Measurements from ENCODE around the gene ZNF680. TPM values are rescaled to one million over a fixed set of nuclear protein-coding genes. Genes with fewer than 3 reads are reported as not detected.

Gene ZNF680
- total and polyA plus RNA-seq, 2 of the 4 experiments (the other 2 are of a cell fraction), result 1.5 to 3.9 TPM

DNA sequence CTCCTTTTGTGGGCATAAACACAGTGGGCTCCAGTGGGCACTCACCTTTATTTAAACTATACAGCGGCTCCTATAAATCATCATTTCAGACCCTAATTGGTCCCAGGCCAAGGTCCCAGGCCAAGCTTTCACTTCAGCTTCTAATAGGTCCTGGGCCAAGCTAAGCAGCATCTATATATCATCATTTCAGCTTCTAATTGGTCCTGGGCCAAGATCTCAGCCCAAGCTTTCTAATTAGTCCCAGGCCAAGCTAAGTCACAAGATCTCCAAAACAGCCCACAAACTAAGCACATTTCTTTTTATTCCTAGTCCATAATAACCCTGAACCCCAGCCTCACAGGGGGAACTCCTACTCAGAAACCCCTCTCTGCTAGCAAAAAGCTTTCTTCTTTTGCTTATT, 47.1 kb downstream of the ZNF680 start:
- ChIA-PET CTCF (no interaction called here), POLR2A (ENCODE audit: unreplicated experiment) (no interaction called here)
- Histone ChIP-seq H3K18ac (ENCODE audit: low read depth, low read length) (no peak overlapping the region), H3K27me3 (ENCODE audit: control insufficient read depth, insufficient read depth, low read length) (no peaks in the 10 kb centered on the region), H3K9me1 (ENCODE audit: insufficient read depth, low read length) (no peaks in the 10 kb centered on the region), H3K14ac (replicated peaks; ENCODE audit: low read depth, low read length) (no peak overlapping the region), H3K4me2 (ENCODE audit: low read depth, low read length) (no peak overlapping the region), H3K56ac (ENCODE audit: extremely low read depth, insufficient read depth, low read length) (no peak overlapping the region), H4K91ac (ENCODE audit: insufficient read depth, low read depth, low read length) (no peak overlapping the region), H4K20me1 (ENCODE audit: insufficient read depth, low read length) (no peaks in the 10 kb centered on the region), H3K9ac (ENCODE audit: low read depth, low read length) (no peak overlapping the region), H3K4ac (ENCODE audit: low read depth, low read length) (no peak overlapping the region), H3K79me1 (ENCODE audit: low read depth in 1 of 2, low read length in 2 of 2) (peaks cover 0 to 5% of the 10 kb centered on the region in 2 experiments; a peak in 1 of 4 replicates), H2BK15ac (ENCODE audit: low read depth, low read length) (no peak overlapping the region), H4K5ac (ENCODE audit: low read depth, low read length) (no peak overlapping the region), H2BK120ac (ENCODE audit: low read depth, low read length) (no peak overlapping the region), H3K4me1 (ENCODE audit: control insufficient read depth, insufficient read depth, low read length) (no peaks in the 10 kb centered on the region), H3K4me3 (ENCODE audit: insufficient read depth, low read depth, low read length) (no peak overlapping the region), H3K23ac (ENCODE audit: low read depth, low read length) (no peak overlapping the region), H2BK20ac (ENCODE audit: low read depth, low read length) (no peak overlapping the region), H4K8ac (ENCODE audit: low read depth in 2 of 2, low read length in 2 of 2) (no peak overlapping the region), H3K36me3 (ENCODE audit: control insufficient read depth, insufficient read depth, low read length) (peaks cover 2% of the 10 kb centered on the region; the same call in 1 of the 2 replicates), H3K9me3 (ENCODE audit: control insufficient read depth, insufficient read depth, low read length) (peaks cover 9% of the 10 kb centered on the region), H3K27ac (ENCODE audit: insufficient read depth, low read length) (no peak overlapping the region), H2AK5ac (ENCODE audit: low read depth, low read length) (no peak overlapping the region), H2BK5ac (ENCODE audit: low read depth, low read length, poor library complexity, severe bottlenecking) (no peak overlapping the region), H2AFZ (replicated peaks; ENCODE audit: low read length, poor library complexity) (no peak overlapping the region), H2AK9ac (replicated peaks; ENCODE audit: low read depth, low read length, poor library complexity) (no peak overlapping the region)
- TF ChIP-seq FOS (IDR thresholded peaks at IDR 0.05; ENCODE audit: low read depth, low read length) (no peak), RAD21 (IDR thresholded peaks at IDR 0.05; ENCODE audit: low read length) (no peak), SMC3 (IDR thresholded peaks at IDR 0.05; ENCODE audit: low read depth, low read length) (no peak), BHLHE40 (IDR thresholded peaks at IDR 0.05; ENCODE audit: low read depth, low read length) (no peak)
- dilution Hi-C loops (cut with HindIII; ENCODE audit: low sequenced_read_pairs, unreplicated experiment) (no loop called here), intact Hi-C loops (cut with micrococcal nuclease) (no loop called here), in situ Hi-C loops (cut with MboI; ENCODE audit: low sequenced_read_pairs) (no loop called here)
- WGBS, 2 experiments (ENCODE audit: extremely low coverage in 2 of 2, insufficient read length in 1 of 2), result no CpG with 5 or more reads among the region's 1 CpG
- BruUV-seq (replicated peaks), result no TSS peak
- ATAC-seq (ENCODE audit: low read depth) (no peak), DNase-seq (no peak)
